NCI-H2029 treated with DMSO at 0.1 percent for 48 hours (cell line): ENCODE data around the gene ORM2.

Experiments used
- DNase-seq: peaks from one replicate; lab custom pipeline; 2025; lab: John Stamatoyannopoulos, UW

The ORM2 gene

GRCh38 chr9:114350636-114351401, 21.1 kb downstream of the ORM2 start:
- no peak for DNase-seq

GRCh38 chr9:114351932-114352331, 22.3 kb downstream of the ORM2 start:
- DNase-seq: no peak

- DNase-seq: no peak
These were observed 26.2 kb downstream of the ORM2 start for GRCh38 chr9:114355821-114356220.

- no peak for DNase-seq
These were observed 27.1 kb downstream of the ORM2 start for GRCh38 chr9:114356792-114357191.

- no peak for DNase-seq
These were observed 27.7 kb downstream of the ORM2 start for GRCh38 chr9:114357360-114357759.

- no peak for DNase-seq
These were observed 28.3 kb downstream of the ORM2 start for GRCh38 chr9:114357911-114358328.

- DNase-seq: no peak
These were observed 30.1 kb downstream of the ORM2 start for GRCh38 chr9:114359801-114360200.

GRCh38 chr9:114361542-114361941, 31.9 kb downstream of the ORM2 start:
- no peak for DNase-seq

GRCh38 chr9:114362394-114362793, 32.7 kb downstream of the ORM2 start:
- DNase-seq: no peak

GRCh38 chr9:114363424-114363823, 33.8 kb downstream of the ORM2 start:
- no peak for DNase-seq

- DNase-seq: no peak
These were observed 34.7 kb downstream of the ORM2 start for GRCh38 chr9:114364134-114365041.

- no peak for DNase-seq
These were observed 35.5 kb downstream of the ORM2 start for GRCh38 chr9:114365194-114365593.

GRCh38 chr9:114366334-114367128, 36.9 kb downstream of the ORM2 start:
- no peak for DNase-seq

GRCh38 chr9:114367366-114367765, 37.7 kb downstream of the ORM2 start:
- no peak for DNase-seq

GRCh38 chr9:114367772-114368569, 38.3 kb downstream of the ORM2 start:
- no peak for DNase-seq

- no peak for DNase-seq
These were observed 39.8 kb downstream of the ORM2 start for GRCh38 chr9:114369216-114370130.

- no peak for DNase-seq
These were observed 40.7 kb downstream of the ORM2 start for GRCh38 chr9:114370251-114370967.

GRCh38 chr9:114370968-114371320, 41.3 kb downstream of the ORM2 start:
- DNase-seq: no peak

- no peak for DNase-seq
These were observed 41.8 kb downstream of the ORM2 start for GRCh38 chr9:114371343-114371944.
